ENCODE results near the gene ATP8B3.

DNA sequence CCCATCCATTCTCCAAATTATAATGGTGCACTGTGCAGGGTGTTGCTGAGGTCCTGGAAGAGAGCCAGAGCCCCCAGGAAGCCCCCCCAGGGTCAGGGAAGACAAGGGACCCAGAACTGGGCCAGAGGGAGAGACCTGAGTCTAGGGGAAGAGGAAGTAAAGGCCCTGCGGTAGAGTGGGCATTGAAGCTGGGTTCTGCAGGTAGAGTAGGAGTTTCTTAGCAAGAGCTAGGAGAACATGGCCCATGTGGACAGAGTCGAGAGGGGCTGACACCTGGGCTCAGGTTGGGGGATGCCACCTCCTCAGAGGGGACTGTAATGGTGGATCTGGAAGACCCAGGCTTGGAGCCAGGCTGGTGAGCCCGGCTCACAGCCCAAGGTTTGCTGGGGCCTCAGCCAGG is 75.8 kb downstream of the ATP8B3 start:
- TF ChIP-seq HCFC1 (IDR thresholded peaks at IDR 0.05; ENCODE audit: low read length) = no peak
- TF ChIP-seq SRF (IDR thresholded peaks at IDR 0.05; ENCODE audit: low read depth in 2 of 2, low read length in 2 of 2) = no peak

All from GM12878 (cell line).